Measurements from ENCODE around the gene DISP1.

DISP1 gene

GRCh38 chr1:222814536-222815439, at the start of gene DISP1:
Gene DISP1 (plus strand): TSS chr1:222815039. CDS start chr1:222942824, 127,785 bp downstream.
- DNase-seq = peak; percentile 79

- no peak for DNase-seq
Measured at GRCh38 chr1:222767152-222767571, 47.7 kb upstream of the DISP1 start.

- no peak for DNase-seq
Measured at GRCh38 chr1:222768592-222768991, 46.2 kb upstream of the DISP1 start.

- DNase-seq = no peak
Measured at GRCh38 chr1:222769181-222769580, 45.7 kb upstream of the DISP1 start.

GRCh38 chr1:222769971-222770620, 44.7 kb upstream of the DISP1 start:
- no peak for DNase-seq

- no peak for DNase-seq
Measured at GRCh38 chr1:222772996-222773379, 41.9 kb upstream of the DISP1 start.

- no peak for DNase-seq
Measured at GRCh38 chr1:222777463-222777862, 37.4 kb upstream of the DISP1 start.

GRCh38 chr1:222777977-222778376, 36.9 kb upstream of the DISP1 start:
- no peak for DNase-seq

- no peak for DNase-seq
Measured at GRCh38 chr1:222781251-222781650, 33.6 kb upstream of the DISP1 start.

GRCh38 chr1:222783051-222783450, 31.8 kb upstream of the DISP1 start:
- DNase-seq = no peak

- no peak for DNase-seq
Measured at GRCh38 chr1:222784371-222784770, 30.5 kb upstream of the DISP1 start.

GRCh38 chr1:222784916-222785315, 29.9 kb upstream of the DISP1 start:
- no peak for DNase-seq

- DNase-seq = no peak
Measured at GRCh38 chr1:222785529-222785928, 29.3 kb upstream of the DISP1 start.

GRCh38 chr1:222786121-222786520, 28.7 kb upstream of the DISP1 start:
- DNase-seq = no peak

- DNase-seq = no peak
Measured at GRCh38 chr1:222787729-222788128, 27.1 kb upstream of the DISP1 start.

GRCh38 chr1:222788402-222789156, 26.3 kb upstream of the DISP1 start:
- DNase-seq = no peak

GRCh38 chr1:222790115-222790514, 24.7 kb upstream of the DISP1 start:
- DNase-seq = no peak

GRCh38 chr1:222790520-222790919, 24.3 kb upstream of the DISP1 start:
- no peak for DNase-seq

GRCh38 chr1:222791006-222791710, 23.7 kb upstream of the DISP1 start:
- DNase-seq = no peak

- DNase-seq = no peak
Measured at GRCh38 chr1:222792744-222793143, 22.1 kb upstream of the DISP1 start.

GRCh38 chr1:222794656-222795474, 20.0 kb upstream of the DISP1 start:
- DNase-seq = no peak

GRCh38 chr1:222798116-222798515, 16.7 kb upstream of the DISP1 start:
- no peak for DNase-seq
